ENCODE data around the gene DOLPP1.

- TF ChIP-seq, protein P1, sequence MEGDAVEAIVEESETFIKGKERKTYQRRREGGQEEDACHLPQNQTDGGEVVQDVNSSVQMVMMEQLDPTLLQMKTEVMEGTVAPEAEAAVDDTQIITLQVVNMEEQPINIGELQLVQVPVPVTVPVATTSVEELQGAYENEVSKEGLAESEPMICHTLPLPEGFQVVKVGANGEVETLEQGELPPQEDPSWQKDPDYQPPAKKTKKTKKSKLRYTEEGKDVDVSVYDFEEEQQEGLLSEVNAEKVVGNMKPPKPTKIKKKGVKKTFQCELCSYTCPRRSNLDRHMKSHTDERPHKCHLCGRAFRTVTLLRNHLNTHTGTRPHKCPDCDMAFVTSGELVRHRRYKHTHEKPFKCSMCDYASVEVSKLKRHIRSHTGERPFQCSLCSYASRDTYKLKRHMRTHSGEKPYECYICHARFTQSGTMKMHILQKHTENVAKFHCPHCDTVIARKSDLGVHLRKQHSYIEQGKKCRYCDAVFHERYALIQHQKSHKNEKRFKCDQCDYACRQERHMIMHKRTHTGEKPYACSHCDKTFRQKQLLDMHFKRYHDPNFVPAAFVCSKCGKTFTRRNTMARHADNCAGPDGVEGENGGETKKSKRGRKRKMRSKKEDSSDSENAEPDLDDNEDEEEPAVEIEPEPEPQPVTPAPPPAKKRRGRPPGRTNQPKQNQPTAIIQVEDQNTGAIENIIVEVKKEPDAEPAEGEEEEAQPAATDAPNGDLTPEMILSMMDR (IDR thresholded peaks at IDR 0.05) = no peak
- no peak for TF ChIP-seq POLR2A (IDR thresholded peaks at IDR 0.05)
These were observed 15.0 kb downstream of the DOLPP1 start for GRCh38 chr9:129095908-129096307.
